Activated B cell treated with CpG ODN at 0.5 μM for 24 hours (primary cell): ENCODE data around the gene MYL9. TPM values are rescaled to one million over a fixed set of nuclear protein-coding genes. Genes with fewer than 3 reads are reported as not detected.
A peak's percentile ranks its signal among the peaks of the same experiment; 100 is the strongest.

Source experiments
- ATAC-seq: fragments of 200-7000 bp; cut with Tn5 transposase; one replicate; pipeline ENCODE4 v1.10.0; 2021; ENCODE audit warnings: low read depth, mild to moderate bottlenecking, moderate library complexity
- CTCF ChIA-PET: fragments of 350-600 bp; sonication (Branson Sonifier 250); formaldehyde crosslinking; loops from one replicate; lab custom pipeline; 2021; ENCODE audit warnings: antibody characterized with exemption; lab: Charles Lee
- POLR2A ChIA-PET: fragments of 350-600 bp; sonication (Branson Sonifier 250); formaldehyde crosslinking; loops from one replicate; lab custom pipeline; 2021; ENCODE audit warnings: antibody characterized with exemption; lab: Charles Lee
- DNase-seq: peaks from one replicate; pipeline ENCODE4 v3.0.0; 2022
- H3K27ac Mint-ChIP-seq: one replicate; pipeline ENCODE4 v1.8.0; 2020; ENCODE audit warnings: mixed read lengths
- H3K27me3 Mint-ChIP-seq: one replicate; pipeline ENCODE4 v1.8.0; 2021; ENCODE audit warnings: mixed read lengths
- H3K36me3 Mint-ChIP-seq: one replicate; pipeline ENCODE4 v1.8.0; 2021; ENCODE audit warnings: low read depth, mixed read lengths
- H3K4me1 Mint-ChIP-seq: one replicate; pipeline ENCODE4 v1.8.0; 2021; ENCODE audit warnings: mixed read lengths
- H3K4me3 Mint-ChIP-seq: one replicate; pipeline ENCODE4 v1.8.0; 2020; ENCODE audit warnings: mild to moderate bottlenecking, mixed read lengths
- H3K9me3 Mint-ChIP-seq: one replicate; pipeline ENCODE4 v1.8.0; 2020; ENCODE audit warnings: mixed read lengths
- intact Hi-C: fragments of 100-400 bp; cut with micrococcal nuclease; formaldehyde crosslinking; loops from one replicate; pipeline ENCODE4 v1.15.1; 2024
- total RNA-seq: library from RNA; stranded (reverse); gene quantifications from 2 replicates; pipeline ENCODE4 v1.2.3, GENCODE V29; 2022
- TF ChIP-seq, protein P1 (sequence below): fragments of 200-600 bp; IDR thresholded peaks from one replicate; pipeline ENCODE4 v1.8.0; 2022; ENCODE audit warnings: antibody characterized with exemption, mild to moderate bottlenecking

MYL9 gene
- total RNA-seq, 1 donor from 2014 or later = 5.4 TPM

DNA sequence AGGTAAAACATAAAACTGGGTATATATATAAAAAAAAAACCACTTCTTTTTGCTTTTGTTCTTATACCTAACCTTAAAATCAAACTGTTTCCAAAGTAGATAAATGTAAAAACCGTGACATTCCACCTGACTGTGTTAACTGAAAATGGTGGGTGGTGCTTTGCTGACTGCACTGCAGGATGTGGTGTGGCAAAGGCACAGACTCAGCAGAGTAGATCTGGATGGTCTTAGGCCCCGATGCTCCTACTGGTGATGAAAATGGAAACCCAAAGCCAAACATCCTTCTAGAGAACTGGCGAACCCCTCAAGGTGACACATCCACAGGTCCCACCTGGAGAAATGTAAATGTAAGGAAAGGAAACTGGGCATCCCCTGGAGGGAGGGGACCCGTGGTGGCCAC, 41.0 kb downstream of the MYL9 start:
- DNase-seq = no peak
- no peaks in the 10 kb centered on the region for H3K9me3 Mint-ChIP-seq
- intact Hi-C loops = no loop called here
- no peak overlapping the region for H3K4me3 Mint-ChIP-seq
- no peak overlapping the region for H3K27ac Mint-ChIP-seq
- H3K36me3 Mint-ChIP-seq = peaks cover 63% of the 10 kb centered on the region
- no peaks in the 10 kb centered on the region for H3K27me3 Mint-ChIP-seq
- peaks cover 11% of the 10 kb centered on the region for H3K4me1 Mint-ChIP-seq
- TF ChIP-seq, protein P1, sequence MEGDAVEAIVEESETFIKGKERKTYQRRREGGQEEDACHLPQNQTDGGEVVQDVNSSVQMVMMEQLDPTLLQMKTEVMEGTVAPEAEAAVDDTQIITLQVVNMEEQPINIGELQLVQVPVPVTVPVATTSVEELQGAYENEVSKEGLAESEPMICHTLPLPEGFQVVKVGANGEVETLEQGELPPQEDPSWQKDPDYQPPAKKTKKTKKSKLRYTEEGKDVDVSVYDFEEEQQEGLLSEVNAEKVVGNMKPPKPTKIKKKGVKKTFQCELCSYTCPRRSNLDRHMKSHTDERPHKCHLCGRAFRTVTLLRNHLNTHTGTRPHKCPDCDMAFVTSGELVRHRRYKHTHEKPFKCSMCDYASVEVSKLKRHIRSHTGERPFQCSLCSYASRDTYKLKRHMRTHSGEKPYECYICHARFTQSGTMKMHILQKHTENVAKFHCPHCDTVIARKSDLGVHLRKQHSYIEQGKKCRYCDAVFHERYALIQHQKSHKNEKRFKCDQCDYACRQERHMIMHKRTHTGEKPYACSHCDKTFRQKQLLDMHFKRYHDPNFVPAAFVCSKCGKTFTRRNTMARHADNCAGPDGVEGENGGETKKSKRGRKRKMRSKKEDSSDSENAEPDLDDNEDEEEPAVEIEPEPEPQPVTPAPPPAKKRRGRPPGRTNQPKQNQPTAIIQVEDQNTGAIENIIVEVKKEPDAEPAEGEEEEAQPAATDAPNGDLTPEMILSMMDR = no peak
- ChIA-PET CTCF (no interaction called here), POLR2A (no interaction called here)
- ATAC-seq = no peak

DNA sequence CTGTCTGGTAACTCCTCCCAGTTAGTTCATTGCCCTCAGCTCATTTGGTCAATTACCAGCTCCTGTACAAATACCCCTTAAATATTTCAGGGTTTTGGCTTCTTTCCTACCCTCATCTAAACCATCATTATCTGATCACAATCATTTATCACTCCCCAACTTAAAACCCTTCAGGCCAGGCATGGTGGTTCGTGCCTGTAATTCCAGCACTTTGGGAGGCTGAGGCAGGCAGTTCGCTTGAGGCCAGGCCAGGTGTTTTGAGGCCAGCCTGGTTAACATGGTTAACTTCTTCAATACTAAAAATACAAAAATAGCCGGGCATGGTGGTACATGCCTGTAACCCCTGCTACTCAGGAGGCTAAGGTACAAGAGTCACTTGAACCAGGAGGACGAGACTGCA, 41.5 kb downstream of the MYL9 start:
- Mint-ChIP-seq H3K27me3 (no peaks in the 10 kb centered on the region), H3K27ac (no peak overlapping the region), H3K9me3 (no peaks in the 10 kb centered on the region), H3K36me3 (peaks cover 68% of the 10 kb centered on the region), H3K4me3 (no peak overlapping the region), H3K4me1 (peaks cover 16% of the 10 kb centered on the region)
- intact Hi-C loops = no loop called here
- TF ChIP-seq, protein P1 = no peak
- ChIA-PET CTCF (no interaction called here), POLR2A (interaction anchor here (0.6 to 1.1 kb wide), 2 partner anchors 8 to 13 kb away, joined by 3 read pairs; no protein-coding TSS in a partner anchor)
- no peak for ATAC-seq
- no peak for DNase-seq

DNA sequence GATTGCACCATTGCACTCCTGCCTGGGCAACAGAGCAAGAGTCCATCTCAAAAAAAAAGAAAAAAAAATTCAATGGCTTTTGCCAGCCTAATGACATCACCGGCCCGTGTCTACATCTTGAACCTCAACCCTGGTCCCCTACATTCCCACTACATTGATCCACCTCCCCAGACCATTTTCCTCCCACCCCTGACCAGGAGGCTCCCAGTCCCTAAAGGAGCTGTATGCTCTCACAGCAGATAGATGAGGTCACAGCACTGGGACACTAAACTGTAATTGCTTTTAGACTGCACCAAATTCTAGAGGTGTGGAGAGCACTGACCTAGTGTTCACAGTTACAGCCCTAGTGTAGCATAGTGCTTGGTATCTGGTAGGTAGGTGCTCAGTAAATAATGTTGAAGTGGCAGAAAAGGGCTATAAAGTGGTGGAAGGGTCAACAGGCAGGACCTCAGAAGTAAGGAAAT, 42.7 kb downstream of the MYL9 start:
- no peaks in the 10 kb centered on the region for H3K27me3 Mint-ChIP-seq
- POLR2A ChIA-PET = interaction anchor here (1.5 kb wide), 1 partner anchor 10 kb away, joined by 6 read pairs; no protein-coding TSS in a partner anchor
- H3K27ac Mint-ChIP-seq = peak overlapping the region; percentile 32
- intact Hi-C loops = no loop called here
- H3K36me3 Mint-ChIP-seq = peaks cover 61% of the 10 kb centered on the region
- TF ChIP-seq, protein P1 = no peak
- ATAC-seq = no peak
- H3K9me3 Mint-ChIP-seq = no peaks in the 10 kb centered on the region
- CTCF ChIA-PET = no interaction called here
- H3K4me3 Mint-ChIP-seq = no peak overlapping the region
- DNase-seq = no peak
- peaks cover 24% of the 10 kb centered on the region for H3K4me1 Mint-ChIP-seq

DNA sequence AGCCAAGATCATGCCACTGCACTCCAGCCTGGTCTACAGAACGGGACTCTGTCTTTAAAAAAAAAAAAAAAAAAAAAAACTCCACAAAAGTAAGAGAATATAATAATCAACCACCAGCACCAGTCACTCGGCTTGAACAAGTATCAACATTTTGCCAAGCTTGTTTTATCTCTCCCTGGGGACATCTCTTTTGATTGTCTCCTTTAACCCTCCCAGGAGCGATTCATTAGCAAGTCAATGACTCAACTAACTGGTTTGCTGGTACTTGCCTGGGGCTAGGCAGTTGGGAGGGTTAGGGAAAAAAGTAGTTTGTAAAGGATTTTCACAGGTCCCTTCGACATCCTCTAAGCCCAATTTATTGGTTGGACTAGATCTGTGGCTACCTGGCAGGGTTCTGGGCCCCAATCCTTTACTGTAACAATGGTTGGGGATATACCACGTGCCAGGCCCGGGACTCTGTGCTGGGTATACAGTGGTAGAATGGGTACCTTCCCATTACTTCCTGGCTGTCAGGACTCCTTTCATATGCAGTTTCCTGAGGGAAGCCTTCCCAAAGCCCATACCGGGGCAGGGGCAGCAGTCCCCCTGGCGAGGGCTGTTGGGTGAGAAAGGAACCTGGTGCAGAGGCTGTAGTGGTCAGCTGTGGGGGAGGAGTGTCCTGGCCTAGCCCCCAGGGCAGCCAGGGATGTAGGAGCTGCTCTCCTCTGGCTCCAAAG, 44.2 kb downstream of the MYL9 start:
- ATAC-seq = no peak
- TF ChIP-seq, protein P1 = no peak
- DNase-seq = no peak
- Mint-ChIP-seq H3K27me3 (no peaks in the 10 kb centered on the region), H3K9me3 (no peaks in the 10 kb centered on the region), H3K4me3 (no peak overlapping the region), H3K27ac (no peak overlapping the region), H3K36me3 (peaks cover 58% of the 10 kb centered on the region), H3K4me1 (peaks cover 25% of the 10 kb centered on the region)
- ChIA-PET CTCF (interaction anchor here (0.7 kb wide), 1 partner anchor 11 kb away, joined by 3 read pairs; no protein-coding TSS in a partner anchor), POLR2A (interaction anchor here (0.6 to 8.6 kb wide), 3 partner anchors 9 to 296 kb away, joined by 7 to 66 read pairs (median 8); partner anchors contain the start of gene TGIF2)
- intact Hi-C loops = no loop called here

- Mint-ChIP-seq H3K4me1 (peaks cover 37% of the 10 kb centered on the region), H3K9me3 (no peaks in the 10 kb centered on the region), H3K27me3 (no peaks in the 10 kb centered on the region), H3K36me3 (peaks cover 62% of the 10 kb centered on the region), H3K27ac (peak overlapping the region; percentile 74), H3K4me3 (no peak overlapping the region)
- POLR2A ChIA-PET = interaction anchor here (0.7 to 8.6 kb wide), 5 partner anchors 8 to 38 kb away, joined by 4 to 66 read pairs (median 5); partner anchors contain the start of genes RAB5IF and TGIF2
- DNase-seq = no peak
- TF ChIP-seq, protein P1 = no peak
- intact Hi-C loops = loop anchor here (1.0 kb wide), 1 partner anchor 12 kb away; no protein-coding TSS in a partner anchor
- CTCF ChIA-PET = interaction anchor here (0.6 to 1.1 kb wide), 2 partner anchors 12 to 50 kb away, joined by 3 read pairs; no protein-coding TSS in a partner anchor
- no peak for ATAC-seq
Observed at GRCh38 chr20:36587388-36588070, 46.2 kb downstream of the MYL9 start.
